Common myeloid progenitor, CD34-positive (primary cell): ENCODE data around the gene APBA2.

Experiments used
- CTCF ChIA-PET: fragments of 350-600 bp; sonication (Branson Sonifier 250); formaldehyde crosslinking; loops from one replicate; lab custom pipeline; 2021; ENCODE audit warnings: antibody characterized with exemption; lab: Charles Lee
- POLR2A ChIA-PET: fragments of 350-600 bp; sonication (Branson Sonifier 250); formaldehyde crosslinking; loops from one replicate; lab custom pipeline; 2021; ENCODE audit warnings: antibody characterized with exemption; lab: Charles Lee
- DNase-seq, 3 donors: peaks; one replicate each; pipeline versions ENCODE4 v3.0.0 to v3.0.0-alpha.2; 2013
- H3K27ac ChIP-seq, 2 experiments: 1 replicate in 1 of 2; 2 replicates in 1 of 2; pipeline ENCODE4 v1.7.0; 2013; ENCODE audit warnings: inconsistent platforms in 2 of 2, low read length in 2 of 2, mild to moderate bottlenecking in 2 of 2, low read depth in 1 of 2, moderate library complexity in 1 of 2; ENCODE audit not compliant: severe bottlenecking in 2 of 2, insufficient read depth in 1 of 2, poor library complexity in 1 of 2
- H3K27me3 ChIP-seq, 5 experiments: replicated peaks in 2 of 5; 1 replicate in 3 of 5; 2 replicates in 2 of 5; pipeline versions ENCODE4 v1.6.1 to v1.7.0; 2013; ENCODE audit warnings: low read length in 4 of 5, mild to moderate bottlenecking in 2 of 5, moderate library complexity in 2 of 5, inconsistent platforms in 1 of 5; ENCODE audit not compliant: insufficient read depth in 5 of 5, control insufficient read depth in 4 of 5
- H3K36me3 ChIP-seq, 4 experiments: 1 replicate in 2 of 4; 2 replicates in 2 of 4; pipeline versions ENCODE4 v1.6.1 to v1.7.0; 2013; ENCODE audit warnings: low read length in 3 of 4, control low read depth in 1 of 4, mild to moderate bottlenecking in 1 of 4; ENCODE audit not compliant: control insufficient read depth in 4 of 4, insufficient read depth in 4 of 4
- H3K4me1 ChIP-seq, 4 experiments: 1 replicate in 3 of 4; 2 replicates in 1 of 4; pipeline versions ENCODE4 v1.6.1 to v1.7.1; 2013; ENCODE audit warnings: low read length in 3 of 4, mild to moderate bottlenecking in 3 of 4, control low read depth in 1 of 4, inconsistent platforms in 1 of 4, moderate library complexity in 1 of 4; ENCODE audit not compliant: control insufficient read depth in 4 of 4, insufficient read depth in 4 of 4; ENCODE audit errors: control extremely low read depth in 1 of 4
- H3K4me3 ChIP-seq, 7 experiments: 1 replicate in 4 of 7; 2 replicates in 3 of 7; pipeline versions ENCODE4 v1.5.1 to v1.7.0; 2013; ENCODE audit warnings: mild to moderate bottlenecking in 7 of 7, low read length in 6 of 7, moderate library complexity in 6 of 7, inconsistent platforms in 2 of 7, low read depth in 2 of 7, control low read depth in 1 of 7; ENCODE audit not compliant: insufficient read depth in 4 of 7, control insufficient read depth in 1 of 7; ENCODE audit errors: extremely low read depth in 1 of 7
- H3K9me3 ChIP-seq, 5 experiments: 1 replicate in 4 of 5; 2 replicates in 1 of 5; pipeline versions ENCODE4 v1.6.1 to v1.7.1; 2013; ENCODE audit warnings: low read length in 4 of 5, mild to moderate bottlenecking in 2 of 5, inconsistent platforms in 1 of 5, low read depth in 1 of 5, moderate library complexity in 1 of 5; ENCODE audit not compliant: control insufficient read depth in 4 of 5, insufficient read depth in 2 of 5; ENCODE audit errors: control extremely low read depth in 1 of 5
- WGBS: methylation state at CpG from one replicate; pipeline ENCODE4 v1.1.5; 2013; ENCODE audit not compliant: insufficient coverage; 5-methylcytosine and 5-hydroxymethylcytosine counted together

APBA2 gene

DNA sequence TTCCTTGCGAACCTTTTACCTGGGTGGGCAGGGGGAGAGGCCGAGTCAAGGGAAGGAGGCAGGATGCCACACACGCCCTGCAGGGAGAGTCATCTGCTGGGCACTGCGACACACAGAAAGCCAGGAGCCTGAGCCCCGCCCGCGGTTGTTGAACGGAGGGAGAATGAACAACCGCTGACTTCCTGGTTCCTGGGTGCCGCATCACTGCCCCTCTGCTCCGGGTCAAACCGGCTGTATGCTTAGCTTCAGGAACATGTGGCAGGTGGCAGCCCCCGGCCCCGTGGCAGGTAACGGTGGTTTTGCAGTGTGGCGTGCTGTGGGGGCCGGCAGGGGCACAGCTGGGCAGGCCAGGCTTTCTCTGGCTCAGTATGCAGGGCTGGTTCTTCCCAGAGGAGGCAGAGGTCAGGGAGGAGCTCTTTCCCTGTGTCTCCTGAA is 33.4 kb downstream of the APBA2 start:
- DNase-seq: no peak
- CTCF ChIA-PET: no interaction called here
- peaks cover 0 to 2% (median 0%) of the 10 kb centered on the region in 4 experiments for H3K4me1 ChIP-seq

DNA sequence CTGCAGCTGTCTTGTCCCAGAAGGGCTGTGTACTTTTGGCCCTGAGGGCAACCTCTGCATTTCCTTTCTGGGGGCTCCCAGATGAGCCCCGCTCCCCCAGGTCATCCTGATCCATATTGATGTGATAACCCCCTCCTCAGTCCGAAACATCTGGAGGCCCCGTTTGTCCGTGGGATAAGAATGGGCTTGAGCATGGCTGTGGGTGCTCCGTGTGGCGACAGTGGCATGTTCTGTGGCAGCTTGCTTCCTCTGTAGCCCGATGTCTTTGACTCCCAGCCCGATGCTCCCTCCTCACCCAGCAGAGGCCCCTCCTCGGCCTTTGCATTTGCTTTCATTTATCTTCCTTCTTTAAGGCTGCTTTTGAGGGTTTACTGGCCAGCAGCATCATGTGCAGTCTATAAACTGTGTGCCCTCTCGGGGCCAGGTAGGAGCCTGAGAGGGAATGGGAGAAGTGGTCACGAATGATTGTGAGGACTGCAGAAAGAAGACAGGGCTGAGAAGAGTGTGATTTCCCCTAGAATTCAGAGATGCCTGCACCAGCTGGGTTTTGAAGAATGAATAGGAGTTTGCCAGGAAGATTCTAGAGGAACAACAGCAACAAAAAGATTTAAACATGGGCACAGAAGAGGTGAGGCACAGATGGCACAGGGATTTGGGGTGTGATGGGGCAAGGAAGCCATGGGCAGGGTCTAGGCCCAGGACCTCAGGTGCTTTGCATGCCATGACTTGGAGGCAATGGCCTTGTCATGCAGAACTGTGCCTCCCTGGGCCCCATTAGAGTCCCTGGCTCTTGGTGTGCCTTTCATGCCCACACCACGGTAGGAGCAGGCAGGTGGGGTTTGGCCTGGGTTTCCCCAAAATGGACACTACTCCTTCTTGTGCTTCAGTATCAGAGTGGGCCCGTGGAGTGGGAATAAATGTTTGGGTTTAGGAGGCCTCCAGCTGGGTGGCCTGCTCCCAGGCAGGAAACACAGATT is 34.2 kb downstream of the APBA2 start:
- Histone ChIP-seq H3K4me1 (peaks cover 0 to 2% (median 0%) of the 10 kb centered on the region in 4 experiments), H3K9me3 (peaks cover 0 to 2% (median 0%) of the 10 kb centered on the region in 5 experiments), H3K36me3 (no peaks in the 10 kb centered on the region), H3K27ac (no peak overlapping the region), H3K4me3 (no peak overlapping the region), H3K27me3 (peaks cover 0 to 61% (median 6%) of the 10 kb centered on the region in 5 experiments)
- POLR2A ChIA-PET: no interaction called here
- 88% methylated on average over 10 of the region's 13 CpGs for WGBS
- DNase-seq: no peak
- CTCF ChIA-PET: interaction anchor here (0.6 to 3.1 kb wide), 4 partner anchors 7 to 58 kb away, joined by 3 to 12 read pairs (median 4); no protein-coding TSS in a partner anchor

More for the DNA sequence above, 33.4 kb downstream of the APBA2 start:
- Histone ChIP-seq H3K36me3 (no peaks in the 10 kb centered on the region), H3K27ac (no peak overlapping the region), H3K9me3 (no peaks in the 10 kb centered on the region), H3K4me3 (no peak overlapping the region), H3K27me3 (peaks cover 0 to 54% (median 6%) of the 10 kb centered on the region in 5 experiments)
- POLR2A ChIA-PET: no interaction called here
- WGBS: 93% methylated on average over 12 of the region's 17 CpGs

DNA sequence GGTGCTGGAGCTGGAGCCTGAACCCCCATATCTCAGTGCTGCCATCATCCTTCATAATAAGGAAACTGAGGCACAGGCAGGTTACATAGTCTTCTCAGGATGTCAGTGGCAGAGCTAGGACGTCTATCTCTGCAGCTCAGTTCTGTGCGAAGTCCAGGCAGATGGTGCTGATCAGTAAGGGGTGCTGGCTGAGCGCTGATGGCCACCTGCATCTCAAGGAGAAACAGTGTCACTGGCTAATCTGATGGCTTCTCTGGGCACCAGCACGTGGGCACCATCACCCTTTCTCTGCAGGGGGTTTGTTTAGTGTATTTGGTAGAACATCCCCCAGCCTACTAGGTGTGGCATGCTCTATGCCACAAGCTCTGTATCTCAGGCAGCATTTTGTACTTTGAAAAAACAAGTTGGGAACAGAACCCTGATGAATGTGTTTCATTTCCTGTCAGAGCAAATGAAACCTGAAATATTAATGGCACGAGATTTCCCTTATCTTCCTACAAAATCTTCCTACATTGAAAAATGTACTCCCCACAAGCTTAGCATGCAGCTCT is 35.1 kb downstream of the APBA2 start:
- peaks cover 0 to 2% (median 0%) of the 10 kb centered on the region in 5 experiments for H3K9me3 ChIP-seq
- H3K4me3 ChIP-seq: no peak overlapping the region
- no peak overlapping the region for H3K27ac ChIP-seq
- no peak for DNase-seq
- ChIA-PET CTCF (interaction anchor here (0.6 to 3.1 kb wide), 5 partner anchors 8 to 181 kb away, joined by 3 to 12 read pairs (median 4); no protein-coding TSS in a partner anchor), POLR2A (interaction anchor here (0.5 kb wide), 1 partner anchor 29 kb away, joined by 3 read pairs; no protein-coding TSS in a partner anchor)
- peaks cover 0 to 60% (median 6%) of the 10 kb centered on the region in 5 experiments for H3K27me3 ChIP-seq
- peaks cover 0 to 2% (median 0%) of the 10 kb centered on the region in 4 experiments for H3K4me1 ChIP-seq
- WGBS: 94% methylated on average over 4 of the region's 5 CpGs
- no peaks in the 10 kb centered on the region for H3K36me3 ChIP-seq

DNA sequence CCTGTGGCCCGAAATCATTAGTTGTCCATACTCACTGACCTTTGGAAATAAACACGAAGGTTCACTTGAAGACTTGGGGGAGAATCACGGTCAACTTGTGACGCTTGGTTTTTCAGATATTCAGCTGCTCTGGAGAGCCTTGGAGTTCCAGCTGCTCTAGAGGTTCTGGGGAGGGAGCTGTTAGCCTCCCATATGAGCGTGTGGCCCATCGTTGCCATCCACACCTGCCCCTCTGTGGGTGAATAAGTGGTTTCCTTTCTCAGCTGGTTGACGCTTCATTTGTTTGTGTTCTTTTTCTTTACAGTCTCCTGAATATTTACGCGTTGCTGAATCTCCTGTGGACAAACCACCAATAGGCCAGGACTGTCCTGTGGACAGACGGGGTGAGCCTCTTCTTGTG is 35.6 kb downstream of the APBA2 start:
- no peak overlapping the region for H3K27ac ChIP-seq
- CTCF ChIA-PET: interaction anchor here (1.0 to 3.1 kb wide), 5 partner anchors 9 to 181 kb away, joined by 3 to 12 read pairs (median 4); no protein-coding TSS in a partner anchor

DNA sequence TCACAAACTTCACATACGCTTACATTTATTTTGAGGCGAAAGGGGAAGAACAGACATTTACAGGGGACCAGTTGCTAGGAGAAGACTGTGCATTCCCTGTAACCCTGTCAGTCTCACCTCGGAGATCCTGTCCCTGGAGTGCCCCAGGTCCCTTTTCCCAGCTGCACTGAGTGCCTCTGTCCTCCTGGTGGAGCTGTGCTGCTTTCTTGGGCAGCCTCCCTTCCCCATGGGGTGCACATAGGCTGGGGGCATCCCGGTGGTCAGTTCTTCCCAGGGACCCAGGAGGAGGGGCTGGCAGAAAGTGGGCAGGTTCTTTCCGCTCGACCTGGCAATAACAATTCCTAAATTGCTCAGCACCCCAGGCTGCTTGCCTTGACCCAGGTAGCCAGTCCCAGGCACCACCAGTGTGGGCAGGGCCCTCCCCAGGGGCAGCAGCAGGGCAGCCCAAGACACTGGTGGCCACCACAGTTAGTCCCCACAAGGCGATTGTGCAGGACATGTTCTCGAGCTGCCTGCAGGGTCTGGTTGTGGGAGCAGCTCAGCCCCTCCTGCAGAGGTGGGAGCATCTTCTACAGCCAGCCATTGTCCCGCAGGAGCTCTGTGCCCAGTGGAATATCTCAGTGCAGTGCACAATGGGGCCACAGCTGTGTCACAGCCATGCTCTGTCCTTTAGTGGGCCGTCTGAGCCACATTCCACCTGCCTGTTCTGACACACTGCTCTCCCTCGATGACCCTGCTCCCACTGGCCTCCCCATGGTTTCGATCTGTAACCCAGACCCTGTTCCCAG is 36.3 kb downstream of the APBA2 start:
- Histone ChIP-seq H3K36me3 (no peaks in the 10 kb centered on the region), H3K27ac (no peak overlapping the region), H3K9me3 (peaks cover 0 to 2% (median 0%) of the 10 kb centered on the region in 5 experiments), H3K27me3 (peaks cover 0 to 52% (median 6%) of the 10 kb centered on the region in 5 experiments), H3K4me3 (no peak overlapping the region), H3K4me1 (peaks cover 0 to 2% (median 0%) of the 10 kb centered on the region in 4 experiments)
- ChIA-PET POLR2A (no interaction called here), CTCF (interaction anchor here (1.0 to 3.1 kb wide), 4 partner anchors 10 to 180 kb away, joined by 3 to 12 read pairs (median 4); no protein-coding TSS in a partner anchor)
- no peak for DNase-seq
- 92% methylated on average over 12 of the region's 12 CpGs for WGBS

More for the DNA sequence above, 35.6 kb downstream of the APBA2 start:
- 74% methylated on average over 10 of the region's 10 CpGs for WGBS
- no peak overlapping the region for H3K4me3 ChIP-seq
- DNase-seq: no peak
- peaks cover 0 to 56% (median 6%) of the 10 kb centered on the region in 5 experiments for H3K27me3 ChIP-seq
- peaks cover 0 to 2% (median 0%) of the 10 kb centered on the region in 4 experiments for H3K4me1 ChIP-seq
- POLR2A ChIA-PET: interaction anchor here (0.5 kb wide), 1 partner anchor 29 kb away, joined by 3 read pairs; no protein-coding TSS in a partner anchor
- H3K9me3 ChIP-seq: peaks cover 0 to 2% (median 0%) of the 10 kb centered on the region in 5 experiments
- no peaks in the 10 kb centered on the region for H3K36me3 ChIP-seq

GRCh38 chr15:28922707-28923012 is 36.9 kb downstream of the APBA2 start:
- Histone ChIP-seq H3K4me3 (no peak overlapping the region), H3K27me3 (peaks cover 0 to 52% (median 6%) of the 10 kb centered on the region in 5 experiments), H3K36me3 (no peaks in the 10 kb centered on the region), H3K9me3 (peaks cover 0 to 2% (median 0%) of the 10 kb centered on the region in 5 experiments), H3K27ac (no peak overlapping the region), H3K4me1 (peaks cover 0 to 2% (median 0%) of the 10 kb centered on the region in 4 experiments)
- DNase-seq: no peak
- CTCF ChIA-PET: interaction anchor here (3.1 kb wide), 1 partner anchor 10 kb away, joined by 12 read pairs; no protein-coding TSS in a partner anchor
- 95% methylated on average over 5 of the region's 5 CpGs for WGBS
- POLR2A ChIA-PET: no interaction called here
